PC-9 (cell line): Measurements from ENCODE around the gene DNAAF5. TPM values are rescaled to one million over a fixed set of nuclear protein-coding genes. Genes with fewer than 3 reads are reported as not detected.

ENCODE experiments used
- BruUV-seq: library from RNA; stranded (reverse); fragments of 400-500 nt; replicated peaks from 2 replicates; lab custom pipeline; 2021; lab: Mats Ljungman, UMichigan
- CTCF ChIA-PET: fragments of 300-600 bp; sonication (Branson Sonifier 250); formaldehyde crosslinking; loops from one replicate; lab custom pipeline; 2022; ENCODE audit warnings: antibody characterized with exemption; lab: Charles Lee
- POLR2A ChIA-PET: fragments of 300-600 bp; sonication (Branson Sonifier 250); formaldehyde crosslinking; loops from one replicate; lab custom pipeline; 2022; ENCODE audit warnings: antibody characterized with exemption; ENCODE audit not compliant: unreplicated experiment; lab: Charles Lee
- DNase-seq, 2 experiments: peaks; one replicate each; pipeline versions ENCODE4 v3.0.0 to v3.0.0-alpha.2; 2015 to 2022; ENCODE audit warnings: mixed read lengths in 1 of 2
- H2AFZ ChIP-seq: fragments of 200-600 bp; sonication (generic); 2 replicates; pipeline ENCODE4 v1.8.1; 2017; ENCODE audit warnings: antibody characterized with exemption
- H3F3A ChIP-seq: fragments of 200-600 bp; sonication (generic); 2 replicates; pipeline ENCODE4 v1.8.1; 2017; ENCODE audit warnings: antibody characterized with exemption, mild to moderate bottlenecking, low read depth; ENCODE audit not compliant: insufficient read depth
- H3K27ac ChIP-seq: fragments of 200-600 bp; sonication (generic); 2 replicates; pipeline ENCODE4 v1.6.1; 2016; ENCODE audit warnings: mixed run types
- H3K27me3 ChIP-seq: fragments of 200-600 bp; sonication (generic); 2 replicates; pipeline ENCODE4 v1.6.1; 2016; ENCODE audit warnings: low read depth, mixed run types; ENCODE audit not compliant: insufficient read depth
- H3K36me3 ChIP-seq: fragments of 200-600 bp; sonication (generic); 2 replicates; pipeline ENCODE4 v1.6.1; 2016; ENCODE audit warnings: low read depth, mixed run types
- H3K4me1 ChIP-seq: fragments of 200-600 bp; sonication (generic); replicated peaks from 2 replicates; pipeline ENCODE4 v1.6.1; 2016; ENCODE audit warnings: mixed run types; ENCODE audit not compliant: insufficient read depth
- H3K4me2 ChIP-seq: fragments of 200-600 bp; sonication (generic); 2 replicates; pipeline ENCODE4 v1.6.1; 2017; ENCODE audit warnings: mixed run types
- H3K4me3 ChIP-seq: fragments of 200-600 bp; sonication (generic); 2 replicates; pipeline ENCODE4 v1.6.1; 2016; ENCODE audit warnings: mixed run types
- H3K79me2 ChIP-seq: fragments of 200-600 bp; sonication (generic); 2 replicates; pipeline ENCODE4 v1.6.1; 2017; ENCODE audit warnings: low read depth, mixed run types
- H3K9me2 ChIP-seq: fragments of 200-600 bp; sonication (generic); 2 replicates; pipeline ENCODE4 v1.8.1; 2017; ENCODE audit warnings: mild to moderate bottlenecking; ENCODE audit not compliant: insufficient read depth
- H3K9me3 ChIP-seq: fragments of 200-600 bp; sonication (generic); 2 replicates; pipeline ENCODE4 v1.8.1; 2016; ENCODE audit warnings: low read depth; ENCODE audit not compliant: insufficient read depth
- H4K20me1 ChIP-seq: fragments of 200-600 bp; sonication (generic); 2 replicates; pipeline ENCODE4 v1.8.1; 2017; ENCODE audit not compliant: insufficient read depth
- EZH2 ChIP-seq: fragments of 200-600 bp; sonication (generic); IDR thresholded peaks from 2 replicates; pipeline ENCODE4 v1.8.0; 2017; ENCODE audit warnings: antibody characterized with exemption, low read depth
- intact Hi-C: fragments of 100-400 bp; cut with micrococcal nuclease; formaldehyde crosslinking; loops from one replicate; pipeline ENCODE4 v1.10.0; 2022; ENCODE audit not compliant: unreplicated experiment
- total RNA-seq: library from RNA; stranded (reverse); gene quantifications from 2 replicates; pipeline ENCODE4 v1.2.3, GENCODE V29; 2021
- TF ChIP-seq, protein P1 (sequence below): fragments of 200-600 bp; sonication (generic); conservative IDR thresholded peaks from 2 replicates; pipeline ENCODE4 v1.6.1; 2017; ENCODE audit warnings: mixed run types, antibody characterized with exemption, mild to moderate bottlenecking, moderate library complexity

DNAAF5 gene
- total RNA-seq, 1 experiment from 2014 or later, result 63.2 TPM

DNA sequence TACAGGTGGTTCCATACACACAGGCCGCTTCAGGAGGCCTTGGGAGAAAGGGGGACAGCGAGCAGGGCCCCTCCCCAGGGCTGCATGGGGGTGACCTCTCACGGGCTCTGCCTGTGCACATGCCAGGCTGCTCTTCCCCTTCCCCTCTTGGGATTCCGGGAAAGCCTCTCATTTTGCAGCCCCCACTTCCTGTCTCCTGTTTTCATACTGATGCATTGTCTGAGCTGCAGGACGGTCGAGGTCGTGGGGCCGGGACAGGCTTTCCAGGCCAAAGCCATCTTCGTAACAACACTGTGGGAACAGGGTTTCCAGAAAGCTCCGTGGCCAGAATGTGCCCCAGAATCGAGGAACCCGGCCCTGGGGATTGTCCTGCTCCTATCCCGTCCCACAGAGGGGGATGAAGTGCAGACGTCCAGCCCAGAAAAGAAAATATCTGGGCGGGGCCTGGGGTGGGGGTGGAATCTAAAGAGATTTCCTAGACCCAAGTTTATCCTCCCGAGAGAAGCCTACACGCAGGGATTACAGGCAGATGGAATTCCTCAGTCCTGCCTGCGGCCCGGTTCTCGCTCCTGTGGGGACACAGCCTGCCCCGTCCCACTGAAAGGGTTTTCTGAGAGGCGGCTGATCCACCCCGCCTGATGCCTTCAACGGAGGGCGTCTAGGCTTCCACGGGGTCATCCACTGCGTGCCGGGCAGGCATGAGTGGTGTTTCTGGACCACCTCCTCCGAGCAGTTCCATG lies 29.5 kb upstream of the DNAAF5 start:
- H3K27ac ChIP-seq, result no peak overlapping the region
- POLR2A ChIA-PET, result no interaction called here
- H3K27me3 ChIP-seq, result no peaks in the 10 kb centered on the region
- no peak overlapping the region for H3K4me2 ChIP-seq
- CTCF ChIA-PET, result no interaction called here
- no peaks in the 10 kb centered on the region for H3K9me3 ChIP-seq
- no TSS peak for BruUV-seq
- H3K4me1 ChIP-seq, result no peaks in the 10 kb centered on the region
- H2AFZ ChIP-seq, result no peak overlapping the region
- no peaks in the 10 kb centered on the region for H3K9me2 ChIP-seq
- no peak for DNase-seq
- no peaks in the 10 kb centered on the region for H3F3A ChIP-seq
- no peaks in the 10 kb centered on the region for H3K79me2 ChIP-seq
- intact Hi-C loops, result no loop called here
- TF ChIP-seq, protein P1, sequence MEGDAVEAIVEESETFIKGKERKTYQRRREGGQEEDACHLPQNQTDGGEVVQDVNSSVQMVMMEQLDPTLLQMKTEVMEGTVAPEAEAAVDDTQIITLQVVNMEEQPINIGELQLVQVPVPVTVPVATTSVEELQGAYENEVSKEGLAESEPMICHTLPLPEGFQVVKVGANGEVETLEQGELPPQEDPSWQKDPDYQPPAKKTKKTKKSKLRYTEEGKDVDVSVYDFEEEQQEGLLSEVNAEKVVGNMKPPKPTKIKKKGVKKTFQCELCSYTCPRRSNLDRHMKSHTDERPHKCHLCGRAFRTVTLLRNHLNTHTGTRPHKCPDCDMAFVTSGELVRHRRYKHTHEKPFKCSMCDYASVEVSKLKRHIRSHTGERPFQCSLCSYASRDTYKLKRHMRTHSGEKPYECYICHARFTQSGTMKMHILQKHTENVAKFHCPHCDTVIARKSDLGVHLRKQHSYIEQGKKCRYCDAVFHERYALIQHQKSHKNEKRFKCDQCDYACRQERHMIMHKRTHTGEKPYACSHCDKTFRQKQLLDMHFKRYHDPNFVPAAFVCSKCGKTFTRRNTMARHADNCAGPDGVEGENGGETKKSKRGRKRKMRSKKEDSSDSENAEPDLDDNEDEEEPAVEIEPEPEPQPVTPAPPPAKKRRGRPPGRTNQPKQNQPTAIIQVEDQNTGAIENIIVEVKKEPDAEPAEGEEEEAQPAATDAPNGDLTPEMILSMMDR, result no peak
- TF ChIP-seq EZH2, result no peak
- H3K4me3 ChIP-seq, result no peak overlapping the region
- no peaks in the 10 kb centered on the region for H3K36me3 ChIP-seq
- peaks cover 14% of the 10 kb centered on the region for H4K20me1 ChIP-seq

DNA sequence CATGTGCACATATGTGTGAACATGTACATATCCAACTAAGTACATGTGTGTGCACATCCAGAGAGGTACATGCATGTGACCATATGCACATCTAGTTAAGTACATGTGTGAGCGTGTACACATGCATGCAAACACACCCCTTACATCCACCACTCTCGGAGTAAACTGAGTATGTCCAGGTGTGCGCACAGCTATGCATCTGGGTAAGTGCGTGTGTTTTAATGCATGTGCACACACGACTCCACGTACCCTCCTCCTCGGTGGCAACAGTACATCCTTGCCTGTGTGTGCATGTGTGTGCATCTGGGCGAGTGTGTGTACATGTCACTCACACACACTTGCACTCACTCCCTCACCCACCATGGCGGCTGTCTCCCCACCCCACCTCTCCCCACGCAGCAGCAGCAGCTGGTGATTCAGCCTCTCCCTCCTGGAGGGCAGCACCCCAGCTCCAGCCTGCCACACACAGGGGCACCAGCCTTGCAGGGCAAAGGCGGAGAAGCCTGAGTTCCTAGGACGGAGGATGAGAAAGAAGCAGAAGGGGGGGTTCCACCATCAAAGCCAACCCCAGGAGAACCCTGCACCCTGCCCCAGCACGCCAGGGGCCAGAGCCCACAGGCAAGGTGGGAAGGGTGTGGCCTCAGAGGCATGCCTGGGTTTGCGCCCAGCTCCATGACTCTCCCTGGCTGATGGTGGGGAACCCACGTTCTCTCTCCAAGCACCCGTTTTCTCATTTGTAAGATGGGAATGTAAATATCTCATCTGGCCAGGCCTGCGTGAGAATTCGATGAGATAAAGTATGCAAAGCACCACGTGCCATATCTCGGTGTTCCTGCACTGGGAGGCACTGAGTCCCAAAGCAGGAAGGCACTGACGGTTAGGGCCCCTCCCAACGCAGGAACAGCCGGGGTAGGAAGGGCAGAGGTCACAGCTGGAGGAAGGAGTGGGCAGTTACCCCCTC lies 27.7 kb upstream of the DNAAF5 start:
- no peak overlapping the region for H3K27ac ChIP-seq
- CTCF ChIA-PET, result no interaction called here
- intact Hi-C loops, result no loop called here

More for the DNA sequence above, 27.7 kb upstream of the DNAAF5 start:
- no peak for DNase-seq
- Histone ChIP-seq H3K36me3 (no peaks in the 10 kb centered on the region), H3K79me2 (peaks cover 9% of the 10 kb centered on the region; the same call in 1 of the 2 replicates), H3K4me3 (no peak overlapping the region), H3K9me2 (no peaks in the 10 kb centered on the region), H2AFZ (no peak overlapping the region), H3K27me3 (no peaks in the 10 kb centered on the region), H3F3A (no peaks in the 10 kb centered on the region; the same call in 1 of the 2 replicates), H3K4me2 (no peak overlapping the region), H3K4me1 (no peaks in the 10 kb centered on the region), H3K9me3 (no peaks in the 10 kb centered on the region), H4K20me1 (peaks cover 12% of the 10 kb centered on the region)
- no TSS peak for BruUV-seq
- POLR2A ChIA-PET, result no interaction called here
- TF ChIP-seq EZH2, result no peak
- TF ChIP-seq, protein P1, result no peak
